GM21447 (cell line): ENCODE data around the gene PDE11A.

ENCODE experiments used
- ATAC-seq: cut with Tn5 transposase; IDR thresholded peaks from one replicate; pipeline ENCODE4 v1.9.1; 2021; ENCODE audit not compliant: unreplicated experiment

PDE11A gene

DNA sequence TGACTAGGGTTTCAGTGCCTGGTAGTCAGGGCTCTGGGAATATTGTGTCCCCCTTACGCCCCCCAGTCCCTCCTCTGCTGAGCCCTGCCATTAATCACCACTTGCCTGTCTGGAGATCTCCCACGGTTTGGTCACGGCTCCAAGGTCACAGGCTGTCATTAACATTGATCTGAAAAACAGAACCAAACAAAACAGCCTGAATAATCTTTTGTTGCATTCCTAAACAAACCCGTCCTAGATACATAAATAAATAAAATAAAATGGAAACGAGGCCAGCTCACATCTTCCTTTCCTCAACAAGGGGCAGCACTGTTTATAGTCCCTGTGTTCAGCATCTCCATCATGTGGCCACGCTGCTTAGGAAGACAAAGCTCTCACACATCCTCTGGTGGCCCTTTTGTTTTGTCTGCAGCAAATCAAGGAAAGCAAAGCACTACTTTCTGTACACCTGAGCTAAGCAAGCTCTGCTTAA, 397.2 kb downstream of the PDE11A start:
- no peak for ATAC-seq

DNA sequence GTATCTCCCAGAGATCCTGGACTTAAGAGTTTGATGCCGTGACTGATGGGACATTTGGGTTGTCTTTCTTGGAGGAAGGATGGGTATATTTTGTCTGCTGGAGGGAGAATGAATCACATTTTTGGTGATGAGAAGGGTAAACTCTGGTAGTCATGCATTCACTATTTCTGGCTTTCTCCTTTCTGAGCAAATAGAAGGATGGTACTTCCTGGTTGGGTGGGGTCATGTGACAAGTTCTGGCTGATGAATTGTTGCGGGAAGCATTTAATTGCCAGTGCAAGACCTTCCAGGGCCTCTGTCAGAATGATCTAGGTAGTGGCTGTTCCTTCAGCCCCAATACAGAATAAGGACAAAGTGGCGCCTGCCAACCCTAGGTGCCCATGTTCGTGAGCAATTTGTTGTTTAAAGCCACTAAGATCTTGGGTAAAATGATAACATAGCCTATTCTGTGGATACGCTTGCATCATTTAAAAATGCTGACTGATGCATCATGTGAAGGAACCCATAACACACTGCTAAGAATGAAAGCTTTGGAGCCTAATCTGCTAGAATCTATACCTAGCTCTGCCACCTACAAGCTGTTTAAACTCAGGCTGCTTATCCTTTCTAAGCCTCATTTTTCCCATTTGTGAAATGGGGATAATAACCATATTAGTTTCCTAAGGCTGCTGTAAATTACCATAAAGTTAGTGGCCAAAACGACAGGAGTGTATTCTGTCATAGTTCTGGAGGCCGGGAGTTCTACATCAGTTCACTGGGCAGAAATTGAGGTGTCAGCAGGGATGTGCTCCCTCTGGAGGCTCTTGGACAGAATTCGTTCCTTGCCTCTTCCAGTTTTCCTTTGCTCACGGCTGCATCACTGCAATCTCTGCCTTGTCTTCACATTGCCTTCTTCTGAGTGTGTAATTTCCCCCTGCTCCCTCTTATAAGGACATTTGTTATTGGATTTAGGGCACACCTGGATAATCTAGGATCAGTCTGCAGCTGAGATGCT, 398.7 kb downstream of the PDE11A start:
- no peak for ATAC-seq

DNA sequence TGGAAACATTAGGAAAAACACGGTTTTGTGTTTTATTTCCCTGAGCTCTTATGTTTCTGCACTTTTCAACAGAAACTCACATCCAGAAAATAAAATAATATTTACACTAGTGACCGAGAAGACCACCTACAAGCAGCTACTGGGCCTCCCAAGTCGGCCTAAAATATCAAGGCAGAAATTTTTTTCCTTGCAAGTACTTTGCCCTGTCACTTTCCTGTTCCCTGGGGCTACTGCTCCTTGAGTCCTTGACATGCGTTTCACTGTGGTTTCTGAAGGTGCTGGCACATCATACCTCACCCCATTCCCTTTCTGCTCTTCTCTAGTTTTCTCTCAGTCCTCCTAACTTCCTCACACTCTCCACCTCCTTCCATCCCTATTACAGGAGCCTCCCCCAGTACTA, 400.9 kb downstream of the PDE11A start:
- ATAC-seq: no peak

DNA sequence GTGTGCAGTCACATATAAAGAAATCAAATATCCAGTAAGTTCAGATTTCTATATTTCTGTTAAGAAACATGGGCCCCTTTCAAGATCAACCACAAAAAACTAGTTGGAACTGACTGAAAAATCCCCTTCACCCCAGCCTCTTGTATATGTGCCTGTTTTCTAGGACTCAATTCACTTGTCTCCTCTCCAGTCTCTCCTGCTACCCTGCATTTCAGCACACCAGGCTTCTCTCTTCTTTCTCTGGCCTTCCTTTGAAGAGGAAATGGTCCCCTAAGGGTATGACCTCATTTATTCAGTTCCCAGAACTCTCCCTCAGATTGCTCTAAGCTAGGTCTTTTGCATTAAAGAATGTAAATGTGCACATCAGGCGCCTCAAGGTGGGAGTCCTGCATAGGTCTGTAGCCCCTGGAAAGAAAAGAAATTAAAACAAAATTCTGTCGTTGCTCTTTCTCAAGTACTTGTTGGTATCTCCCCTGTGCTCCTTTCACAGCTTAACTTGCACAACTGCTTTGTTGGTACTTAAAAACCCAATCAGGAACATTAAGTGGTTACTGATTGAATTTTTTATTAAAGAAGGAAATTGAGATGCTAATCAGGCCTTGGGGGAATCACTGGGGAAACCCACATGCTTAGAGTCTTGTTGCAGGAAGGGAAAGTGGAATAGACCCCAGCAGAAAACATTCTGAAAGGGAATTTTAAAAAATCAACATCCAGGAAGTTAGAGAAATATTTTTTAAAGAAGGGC, 401.6 kb downstream of the PDE11A start:
- ATAC-seq: no peak

DNA sequence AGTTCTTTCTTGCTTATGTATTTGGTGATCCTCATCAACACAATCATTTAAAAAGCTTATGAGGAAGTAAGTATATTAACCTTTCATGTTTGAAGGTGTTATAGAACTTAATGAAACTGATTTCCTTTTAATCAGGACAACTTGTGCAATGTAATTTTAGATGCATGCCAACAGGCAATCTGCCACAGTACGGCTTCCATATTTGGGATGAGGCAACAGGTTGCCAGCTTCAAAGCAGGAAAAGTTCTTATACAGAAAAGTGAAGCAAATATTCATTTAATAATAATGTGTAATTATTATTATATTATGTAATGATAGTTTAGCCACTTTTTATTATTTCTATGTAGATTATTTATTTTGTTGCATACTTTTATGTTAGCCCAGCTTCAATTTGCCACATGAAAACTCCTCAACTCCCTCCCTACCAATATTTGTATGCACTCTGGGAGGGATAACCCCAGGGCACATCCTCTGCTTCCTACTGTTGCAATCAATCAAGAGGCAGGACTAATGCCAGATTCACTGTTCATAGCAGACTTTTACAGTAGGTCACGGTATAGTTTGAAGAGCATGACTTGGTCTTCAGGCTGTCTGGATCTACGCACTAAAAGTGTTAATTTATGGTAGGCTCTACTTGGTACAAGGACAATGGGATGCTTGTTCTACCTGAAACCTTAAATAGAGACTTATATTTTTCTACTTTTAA, 402.8 kb downstream of the PDE11A start:
- no peak for ATAC-seq

DNA sequence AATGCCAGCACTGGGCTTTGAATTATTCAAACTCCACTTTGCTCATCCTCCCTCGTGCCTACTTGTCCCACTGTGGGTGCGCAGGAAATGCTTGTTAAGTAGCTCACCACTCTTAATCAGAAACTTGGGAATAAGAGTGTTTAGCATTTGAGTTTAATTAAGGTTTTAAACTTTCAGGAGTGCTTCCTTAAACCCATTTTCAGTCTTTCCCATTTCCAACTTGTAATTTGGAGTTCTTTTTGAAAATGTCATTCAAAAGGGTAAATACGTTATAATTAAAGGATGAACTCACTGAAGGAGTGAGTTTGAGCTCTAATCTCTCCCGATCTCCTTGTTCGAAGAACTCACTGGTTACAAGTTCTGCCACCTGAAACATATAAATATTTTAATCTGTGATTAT, 403.4 kb downstream of the PDE11A start:
- no peak for ATAC-seq

DNA sequence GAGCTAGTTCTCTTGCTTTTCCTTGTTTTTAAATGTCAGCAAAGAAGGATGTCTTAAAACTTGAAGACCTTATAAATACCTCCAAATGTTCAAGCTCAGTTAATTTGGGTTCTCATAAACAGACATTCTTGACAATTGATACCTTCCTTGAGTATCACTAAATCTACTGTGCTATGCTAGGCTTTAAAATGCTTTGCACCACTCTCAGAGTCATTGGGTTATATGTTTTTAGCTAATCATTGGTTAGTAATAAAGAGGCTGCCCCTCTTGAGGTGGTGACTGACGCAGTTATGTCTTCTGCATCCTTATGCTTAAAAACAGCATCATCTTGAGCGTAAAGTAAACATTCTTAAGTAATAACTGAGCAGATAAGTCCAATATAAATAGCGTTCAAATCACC, 404.0 kb downstream of the PDE11A start:
- ATAC-seq: no peak

DNA sequence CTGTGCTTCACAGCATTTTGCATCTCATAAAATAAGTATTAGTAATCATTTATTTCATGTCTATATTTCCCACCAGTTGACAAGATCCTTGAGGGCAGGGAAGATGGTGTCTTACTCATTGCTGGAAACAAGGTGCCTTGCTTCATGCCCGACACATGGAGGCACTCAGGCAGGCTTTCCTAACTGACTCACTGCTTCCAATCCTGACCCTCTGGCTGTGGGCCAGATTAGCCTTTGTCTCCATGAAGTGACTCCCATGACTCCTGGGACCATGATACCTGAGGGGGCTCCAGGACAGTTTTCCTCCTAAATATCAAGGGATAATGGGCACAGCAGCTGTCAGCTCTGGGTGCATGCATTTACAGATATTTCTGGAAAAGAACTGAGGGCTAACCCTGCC, 405.0 kb downstream of the PDE11A start:
- no peak for ATAC-seq

DNA sequence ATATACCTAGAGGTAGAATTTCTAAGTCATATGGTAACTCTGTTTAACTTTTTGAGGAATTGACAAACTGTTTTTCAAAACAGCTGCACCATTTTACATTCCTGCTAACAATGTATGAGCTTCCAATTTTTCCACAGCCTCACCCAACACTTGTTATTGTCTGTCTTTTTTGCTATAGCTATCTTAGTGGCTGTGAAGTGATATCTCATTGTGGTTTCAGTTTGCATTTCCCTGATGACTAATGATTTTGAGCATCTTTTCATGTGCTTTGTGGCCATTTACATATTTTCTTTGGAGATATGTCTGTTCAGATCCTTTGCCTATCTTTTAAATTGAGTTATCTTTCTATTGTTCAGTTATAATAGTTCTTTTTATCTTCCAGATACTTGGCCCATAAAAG, 406.2 kb downstream of the PDE11A start:
- no peak for ATAC-seq

DNA sequence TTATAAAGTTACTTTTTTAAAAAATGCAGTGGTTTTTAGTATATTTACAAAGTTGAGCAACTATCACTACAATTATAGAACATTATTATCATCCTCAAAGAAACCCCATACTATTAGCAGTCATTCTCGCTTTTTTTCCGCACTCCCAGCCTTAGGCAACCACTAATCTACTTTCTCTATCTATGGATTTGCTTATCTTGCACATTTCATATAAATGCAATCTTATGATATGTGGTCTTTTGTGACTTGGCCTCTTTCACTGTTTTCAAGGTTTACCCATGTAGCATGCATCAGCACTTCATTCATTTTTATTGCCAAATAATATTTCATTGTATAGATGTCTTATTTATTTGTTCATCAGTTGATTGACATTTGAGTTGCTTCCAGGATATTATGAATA, 406.6 kb downstream of the PDE11A start:
- ATAC-seq: no peak

DNA sequence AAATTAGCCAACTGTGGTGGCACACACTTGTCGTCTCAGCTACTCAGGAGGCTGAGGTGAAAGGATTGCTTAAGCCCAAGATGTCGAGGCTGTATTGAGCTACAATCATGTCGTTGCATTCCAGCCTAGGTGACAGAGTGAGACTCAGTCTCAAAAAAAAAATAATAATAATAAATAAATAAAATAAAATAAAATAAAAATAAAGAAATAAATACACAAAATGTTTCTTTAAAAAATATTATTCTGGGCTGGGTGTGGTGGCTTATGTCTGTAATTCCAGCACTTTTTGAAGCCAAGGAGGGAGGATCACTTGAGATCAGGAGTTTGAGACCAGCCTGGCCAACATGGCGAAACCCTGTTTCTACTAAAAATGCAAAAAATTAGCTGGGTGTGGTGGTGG, 407.2 kb downstream of the PDE11A start:
- no peak for ATAC-seq

DNA sequence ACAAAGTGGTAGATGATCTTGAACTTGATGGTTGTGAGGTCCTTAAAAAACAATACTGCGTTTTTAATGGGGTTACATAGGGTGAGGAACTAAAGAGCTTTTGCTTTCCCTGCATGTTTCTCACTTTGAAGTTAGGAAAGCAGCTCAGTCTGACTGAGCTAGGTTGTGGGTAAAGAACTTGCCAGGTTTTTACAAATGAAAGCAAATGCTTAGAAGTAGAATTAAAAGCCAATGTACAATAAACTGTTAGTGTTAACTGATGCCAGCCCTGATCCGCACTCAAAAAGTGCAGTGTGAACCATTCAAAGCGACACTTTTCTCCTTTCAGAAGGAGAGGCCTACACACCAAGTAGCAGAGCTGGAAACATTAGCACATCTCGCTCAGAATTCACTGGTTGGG, 409.7 kb downstream of the PDE11A start:
- no peak for ATAC-seq

DNA sequence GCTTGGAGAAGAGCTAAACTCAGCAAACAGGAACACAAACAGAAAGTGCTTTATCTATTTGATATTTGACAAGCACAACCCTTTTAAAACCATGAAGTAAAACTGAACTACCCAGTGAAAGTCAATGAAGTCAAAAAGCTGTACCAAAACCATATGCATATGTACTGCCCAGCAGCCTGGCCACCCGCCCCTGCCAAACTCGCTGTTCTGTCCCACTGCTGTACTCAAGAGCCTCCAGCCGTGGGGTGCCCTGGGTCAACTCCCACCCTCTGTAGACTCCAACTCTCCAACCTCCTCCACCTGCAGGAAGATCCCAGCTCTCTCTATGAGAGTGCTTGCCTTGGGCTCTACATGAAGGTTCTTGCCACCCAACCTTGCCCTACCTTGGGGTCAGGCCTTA, 411.8 kb downstream of the PDE11A start:
- no peak for ATAC-seq

DNA sequence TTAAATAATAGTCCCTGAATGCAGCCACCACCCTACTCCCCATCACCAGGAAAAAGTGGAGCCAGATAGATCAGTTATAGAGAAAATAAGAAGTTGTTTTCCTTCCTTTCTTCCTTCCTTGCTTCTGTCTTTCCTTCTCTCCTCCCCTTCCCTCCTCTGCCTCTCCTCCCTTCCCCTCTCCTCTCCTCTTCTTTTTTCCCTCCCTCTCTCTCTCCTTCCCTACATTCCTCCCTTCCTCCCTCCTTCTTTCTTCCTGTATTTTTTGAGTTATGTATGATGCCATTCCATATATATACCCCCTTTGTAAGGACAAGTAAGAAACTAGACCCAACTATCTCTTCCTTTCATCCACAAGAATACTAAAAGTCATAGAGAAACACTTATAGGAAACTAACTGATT, 414.3 kb downstream of the PDE11A start:
- ATAC-seq: no peak

DNA sequence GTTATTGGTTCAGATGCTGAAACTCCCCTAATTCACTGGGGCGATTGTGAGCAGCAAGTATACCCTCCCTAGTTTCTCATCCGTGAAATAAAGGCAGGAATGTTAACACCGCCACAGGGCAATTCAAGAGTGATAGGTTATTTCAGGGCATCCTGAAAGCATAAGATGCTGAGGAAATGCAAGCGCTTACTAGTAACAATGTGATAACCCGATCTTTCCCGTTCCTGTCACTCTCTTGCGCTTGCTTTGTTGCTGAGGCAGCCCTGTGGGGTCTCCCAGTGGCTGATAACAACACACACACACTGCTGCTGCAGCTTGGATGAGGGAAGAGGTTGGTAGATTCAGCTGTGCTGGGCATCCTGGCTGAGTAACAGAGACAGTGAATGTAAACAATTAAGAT, 420.7 kb downstream of the PDE11A start:
- no peak for ATAC-seq

DNA sequence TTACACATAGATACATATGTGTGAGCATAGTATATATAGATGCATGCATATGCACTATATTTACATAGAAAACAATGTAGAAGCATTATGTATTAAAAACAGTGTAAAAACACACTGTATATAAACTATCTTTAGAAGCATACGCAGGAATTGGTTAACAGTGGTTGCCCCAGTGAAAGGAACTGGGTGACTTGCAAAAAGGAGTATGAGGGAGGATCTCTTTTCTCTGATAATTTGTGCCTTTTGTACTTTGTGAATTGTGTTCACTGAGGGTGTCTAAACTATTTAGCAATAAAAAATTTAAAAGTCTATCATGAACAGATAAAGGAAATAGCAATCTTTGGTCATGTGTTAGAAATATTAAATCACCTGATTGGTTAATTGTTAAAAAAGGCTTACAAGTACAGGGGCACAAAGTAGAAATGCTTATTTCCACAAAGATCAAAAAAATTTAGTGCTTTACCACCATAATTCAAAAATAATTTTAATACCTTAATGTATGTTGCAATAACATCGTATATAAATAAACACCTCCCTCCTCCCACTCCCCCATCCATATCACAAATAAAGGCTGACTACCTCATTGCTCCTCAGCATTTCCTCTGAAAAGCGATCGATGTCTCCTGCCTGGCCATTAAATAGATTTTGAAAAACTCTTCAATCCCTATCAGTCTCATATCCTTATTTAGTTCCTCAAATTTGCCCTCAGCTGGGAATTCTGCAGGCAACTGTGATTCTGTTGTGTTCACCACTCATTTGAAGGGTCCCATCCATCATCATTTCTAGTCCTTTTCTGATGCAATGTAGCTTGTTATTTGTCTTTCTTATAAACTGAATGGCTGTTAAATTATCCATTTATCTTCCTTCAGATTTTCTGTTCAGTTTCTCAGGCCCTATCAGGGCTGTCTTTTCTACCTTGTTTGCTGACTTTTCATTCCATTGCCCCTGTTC, 422.7 kb downstream of the PDE11A start:
- ATAC-seq: no peak

DNA sequence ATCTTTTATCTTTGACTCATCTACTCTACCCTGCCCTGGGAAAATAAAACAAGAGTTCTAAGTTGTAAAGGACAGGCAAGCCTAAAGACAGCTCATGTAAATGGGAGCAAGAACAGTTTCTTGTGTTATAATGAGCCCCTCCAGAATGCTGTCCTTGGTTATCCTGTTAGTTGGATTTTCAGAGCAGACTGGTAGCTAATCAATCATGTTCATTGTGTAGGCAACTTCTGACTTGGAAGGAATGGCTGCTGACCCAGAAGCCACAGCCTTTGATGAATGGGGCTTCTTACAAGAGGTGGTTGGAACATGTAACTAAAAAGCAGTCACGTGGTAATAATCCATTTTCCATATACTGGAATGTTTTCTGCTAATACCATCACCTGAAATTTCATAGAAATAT, 425.8 kb downstream of the PDE11A start:
- ATAC-seq: no peak

DNA sequence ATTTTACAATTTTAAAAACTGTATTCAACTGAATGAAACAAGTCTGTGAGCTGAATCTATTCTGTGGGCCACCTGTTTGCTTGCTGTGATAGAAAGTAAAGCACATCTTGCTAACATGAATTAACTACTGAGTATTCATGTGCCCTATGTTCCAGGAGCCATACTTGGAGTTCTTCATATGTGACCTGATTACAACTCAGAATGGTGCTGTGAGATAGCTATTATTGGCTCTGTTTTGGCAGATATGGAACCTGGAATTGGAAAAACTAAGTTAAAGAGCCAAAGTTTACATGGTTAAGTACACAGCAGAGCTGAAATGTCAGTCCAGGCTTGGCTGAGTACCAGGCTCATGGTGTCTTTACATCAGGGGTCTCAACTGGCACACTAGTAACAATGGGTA, 426.3 kb downstream of the PDE11A start:
- no peak for ATAC-seq

DNA sequence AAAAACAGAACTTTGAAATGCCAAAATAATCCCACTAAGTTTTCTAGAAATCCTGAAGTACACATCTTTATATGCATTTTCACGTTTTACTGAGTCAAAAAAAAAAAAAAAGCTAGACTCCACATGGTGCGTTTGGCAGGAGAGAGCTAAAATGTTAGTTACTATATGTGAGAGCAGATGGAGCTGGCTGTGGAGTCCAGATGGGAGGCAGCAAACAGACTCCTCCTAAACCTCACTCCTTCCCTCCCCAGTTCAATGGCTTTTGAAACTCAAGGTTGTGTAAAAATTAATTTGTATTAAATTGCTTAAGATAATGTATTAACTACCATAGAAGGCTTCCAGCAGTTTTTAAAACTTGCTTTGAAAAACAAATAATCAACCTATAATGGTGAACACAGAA, 431.2 kb downstream of the PDE11A start:
- no peak for ATAC-seq

DNA sequence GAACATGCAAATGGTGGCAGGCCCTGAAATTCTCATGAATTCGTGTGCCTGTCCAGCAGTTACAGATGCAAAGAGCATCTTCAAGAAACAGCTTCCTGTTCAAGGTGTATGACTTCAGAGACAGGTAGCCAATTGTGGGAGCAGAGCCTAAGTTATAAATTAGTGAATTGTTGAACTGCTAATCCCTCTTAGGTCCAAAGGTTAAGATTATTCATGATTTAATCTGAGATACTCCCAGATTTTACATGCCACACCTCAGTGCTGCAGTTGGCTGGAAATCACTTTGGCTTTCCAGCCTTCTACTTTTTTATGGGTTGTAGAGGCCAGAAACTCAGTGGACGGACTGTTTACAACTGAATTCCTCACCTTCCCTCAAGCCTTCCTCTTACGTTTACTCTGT, 432.2 kb downstream of the PDE11A start:
- ATAC-seq: no peak
